Measurements from ENCODE around the gene RNASE9. TPM values are rescaled to one million over a fixed set of nuclear protein-coding genes. Genes with fewer than 3 reads are reported as not detected.

The RNASE9 gene
- total RNA-seq, 4 donors from 2014 or later = not detected

DNA sequence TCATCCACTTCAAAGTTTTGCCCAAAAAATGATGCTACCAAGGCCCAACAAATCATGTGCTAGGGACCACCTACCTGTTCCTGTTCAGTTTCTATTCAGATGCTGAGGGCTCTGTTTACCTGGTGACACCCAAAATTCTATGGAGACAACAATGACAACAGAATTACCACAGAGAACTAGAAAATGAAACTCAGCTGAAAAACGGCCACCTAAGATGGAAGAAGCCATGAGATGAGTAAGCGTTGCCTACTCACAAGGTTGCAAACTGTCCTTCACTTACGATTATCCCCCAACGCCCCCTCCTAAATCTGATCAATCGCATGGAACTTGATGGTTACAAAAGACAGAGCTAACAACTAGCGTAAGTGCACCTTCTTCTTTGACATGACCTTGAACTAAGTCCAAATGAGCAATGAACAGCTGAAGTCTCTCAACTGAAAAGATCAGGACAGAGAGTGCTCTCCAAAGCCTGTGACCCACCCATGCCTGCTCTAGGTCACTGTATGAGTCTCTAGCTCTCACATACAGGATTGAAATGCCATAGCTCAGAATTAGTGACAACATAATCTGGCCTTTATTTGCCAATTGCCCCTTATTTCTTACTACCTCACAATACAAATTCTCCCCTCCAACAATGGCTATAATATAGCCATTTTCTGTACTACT, 26.8 kb upstream of the RNASE9 start, which contains the start of gene RNASE11:
Gene RNASE11 (minus strand): TSS at position 513 of the 666 bp plus-strand sequence.
- TF ChIP-seq, protein P1, sequence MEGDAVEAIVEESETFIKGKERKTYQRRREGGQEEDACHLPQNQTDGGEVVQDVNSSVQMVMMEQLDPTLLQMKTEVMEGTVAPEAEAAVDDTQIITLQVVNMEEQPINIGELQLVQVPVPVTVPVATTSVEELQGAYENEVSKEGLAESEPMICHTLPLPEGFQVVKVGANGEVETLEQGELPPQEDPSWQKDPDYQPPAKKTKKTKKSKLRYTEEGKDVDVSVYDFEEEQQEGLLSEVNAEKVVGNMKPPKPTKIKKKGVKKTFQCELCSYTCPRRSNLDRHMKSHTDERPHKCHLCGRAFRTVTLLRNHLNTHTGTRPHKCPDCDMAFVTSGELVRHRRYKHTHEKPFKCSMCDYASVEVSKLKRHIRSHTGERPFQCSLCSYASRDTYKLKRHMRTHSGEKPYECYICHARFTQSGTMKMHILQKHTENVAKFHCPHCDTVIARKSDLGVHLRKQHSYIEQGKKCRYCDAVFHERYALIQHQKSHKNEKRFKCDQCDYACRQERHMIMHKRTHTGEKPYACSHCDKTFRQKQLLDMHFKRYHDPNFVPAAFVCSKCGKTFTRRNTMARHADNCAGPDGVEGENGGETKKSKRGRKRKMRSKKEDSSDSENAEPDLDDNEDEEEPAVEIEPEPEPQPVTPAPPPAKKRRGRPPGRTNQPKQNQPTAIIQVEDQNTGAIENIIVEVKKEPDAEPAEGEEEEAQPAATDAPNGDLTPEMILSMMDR (IDR thresholded peaks at IDR 0.05; ENCODE audit: low read depth) = no peak

DNA sequence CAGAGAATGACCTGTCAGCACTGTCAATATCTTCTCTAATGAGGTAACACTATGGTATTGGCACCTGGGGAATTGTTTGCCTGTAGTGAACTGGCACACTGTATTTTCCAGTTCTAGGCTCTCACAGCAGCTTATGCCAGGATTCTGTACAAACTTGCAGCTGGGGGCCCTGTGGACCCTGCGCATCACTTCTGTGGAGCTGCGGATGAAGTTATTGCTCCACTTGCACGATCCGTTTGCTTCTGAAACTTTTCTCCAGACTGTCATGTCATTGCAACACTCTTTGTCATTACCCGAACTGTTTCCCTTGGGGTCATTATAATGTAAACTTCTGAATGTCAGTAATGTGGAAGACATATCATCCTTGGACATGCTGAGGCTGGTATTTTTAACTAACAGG, 23.1 kb upstream of the RNASE9 start:
- TF ChIP-seq, protein P1 (IDR thresholded peaks at IDR 0.05; ENCODE audit: low read depth) = no peak

DNA sequence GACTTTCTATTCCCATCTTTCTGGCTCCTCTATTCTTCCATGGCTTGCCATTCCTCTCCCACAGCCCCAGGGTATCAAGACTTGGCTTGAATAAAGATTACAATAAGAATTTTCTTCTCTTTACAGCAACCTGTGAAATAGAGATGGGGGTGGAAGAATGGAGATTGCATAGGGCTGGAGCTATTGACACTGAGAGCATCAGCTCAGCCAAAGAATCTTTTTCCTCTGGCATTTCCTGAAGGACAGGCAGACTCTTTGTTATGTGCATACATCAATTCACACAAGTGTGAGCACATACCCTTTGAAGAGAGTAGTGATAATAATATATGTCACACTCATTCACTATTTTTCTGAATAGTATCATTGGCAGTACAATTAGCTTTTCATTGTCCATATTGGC, 22.3 kb upstream of the RNASE9 start:
- TF ChIP-seq, protein P1 (IDR thresholded peaks at IDR 0.05; ENCODE audit: low read depth) = no peak

DNA sequence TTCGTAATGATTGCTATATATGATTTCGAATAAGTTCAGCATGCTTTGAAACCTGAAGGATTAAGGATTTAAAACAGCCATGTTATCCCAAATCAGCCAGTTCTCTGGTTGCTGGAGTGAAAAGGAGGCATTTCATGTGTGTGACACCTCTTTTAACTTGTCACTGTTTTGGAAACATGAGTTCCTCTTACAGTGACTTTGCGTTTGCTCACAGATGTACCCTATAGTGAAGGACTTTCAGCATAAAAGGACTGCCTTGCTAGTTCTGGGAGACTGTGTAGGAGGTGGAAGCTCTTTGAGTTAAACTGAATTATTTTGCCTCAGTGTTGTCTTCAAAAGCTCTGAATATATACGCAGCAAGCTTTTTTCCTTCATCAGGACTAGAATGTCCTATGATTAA, 19.4 kb upstream of the RNASE9 start:
- TF ChIP-seq, protein P1 (IDR thresholded peaks at IDR 0.05; ENCODE audit: low read depth) = no peak

DNA sequence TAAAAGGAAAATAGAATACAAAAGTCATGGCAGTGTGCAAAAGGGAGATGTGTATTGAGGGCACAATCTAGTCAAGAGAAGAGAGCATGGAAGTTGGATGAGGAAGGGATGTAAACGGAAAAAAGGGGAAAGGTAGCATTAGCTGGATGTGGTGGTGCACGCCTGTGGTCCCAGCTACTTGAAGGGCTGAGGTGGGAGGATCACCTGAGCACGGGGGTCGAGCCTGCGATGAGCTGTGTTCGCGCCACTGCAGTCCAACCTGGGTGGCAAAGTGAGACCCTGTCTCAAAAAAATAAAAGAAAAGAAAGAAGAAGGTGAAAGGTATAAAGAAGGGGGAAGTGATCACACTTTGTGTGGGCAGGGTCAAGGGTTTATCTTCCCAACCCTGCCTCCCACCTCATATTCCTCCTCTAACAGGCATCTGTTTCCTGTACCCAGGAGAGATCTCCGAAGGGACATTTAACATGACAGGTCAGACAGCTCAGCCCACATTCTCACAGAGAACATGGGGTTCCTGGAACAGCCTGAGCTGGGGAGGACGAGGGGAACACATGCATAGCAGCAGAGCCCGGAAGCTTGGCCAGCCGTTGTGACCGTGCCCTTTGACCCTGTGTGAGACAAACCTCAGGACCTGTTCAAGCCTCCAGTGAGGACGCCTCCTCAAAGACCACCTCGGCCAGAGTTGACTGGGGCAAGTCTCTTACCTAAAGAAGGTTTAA, 18.1 kb upstream of the RNASE9 start:
- TF ChIP-seq, protein P1 (IDR thresholded peaks at IDR 0.05; ENCODE audit: low read depth) = no peak

DNA sequence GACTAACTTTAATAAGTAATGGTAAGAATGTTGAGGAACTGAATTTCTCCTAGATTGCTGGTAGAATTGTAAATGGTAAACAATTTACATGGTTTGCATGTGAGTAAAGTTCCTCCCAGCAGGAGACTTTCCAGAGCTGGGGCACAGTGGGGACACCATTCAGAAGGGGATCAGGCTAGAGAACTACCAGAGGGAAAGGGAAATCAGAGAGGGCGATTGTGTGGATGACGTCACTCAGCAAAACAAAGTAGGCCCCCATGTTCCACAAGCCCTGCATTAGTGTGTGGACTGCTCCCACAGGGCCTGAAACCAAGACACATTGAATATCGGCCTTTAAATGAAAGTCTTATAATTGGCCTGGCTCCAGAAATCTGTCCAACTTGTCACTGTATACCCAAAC, 17.5 kb upstream of the RNASE9 start:
- TF ChIP-seq, protein P1 (IDR thresholded peaks at IDR 0.05; ENCODE audit: low read depth) = no peak

DNA sequence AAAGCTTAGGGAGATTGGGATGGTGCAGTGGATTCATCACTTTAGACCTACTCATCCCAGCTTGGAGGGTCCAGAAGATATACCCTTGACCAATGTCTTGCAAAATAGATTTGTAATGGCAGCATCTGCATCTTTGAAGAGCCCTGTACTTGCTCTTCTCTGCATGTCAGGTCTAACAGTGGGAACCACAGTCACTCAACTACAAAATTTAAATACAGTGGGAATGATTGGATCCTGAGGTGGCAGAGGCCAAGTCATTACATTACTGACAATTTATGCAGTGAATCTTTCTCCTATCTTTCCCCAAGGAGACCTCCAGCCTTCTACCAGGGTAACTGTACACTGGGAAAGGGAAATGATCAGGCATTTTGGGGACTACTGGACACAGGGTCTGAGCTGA, 8.2 kb upstream of the RNASE9 start:
- TF ChIP-seq, protein P1 (IDR thresholded peaks at IDR 0.05; ENCODE audit: low read depth) = no peak

Data from subcutaneous adipose tissue (tissue), 4 donors.